HG03064 (cell line): ENCODE measurements around the gene BRD1.
A peak's percentile ranks its signal among the peaks of the same experiment; 100 is the strongest.
"Not testable (repeated sequence)": the region's sequence is repeated elsewhere in the genome, so short reads cannot be mapped to it uniquely, and the experiment has no call there.

Experiments used
- ATAC-seq: cut with Tn5 transposase; IDR thresholded peaks from one replicate; pipeline ENCODE4 v1.9.1; 2021; ENCODE audit warnings: low read depth; ENCODE audit not compliant: unreplicated experiment

BRD1 gene

DNA sequence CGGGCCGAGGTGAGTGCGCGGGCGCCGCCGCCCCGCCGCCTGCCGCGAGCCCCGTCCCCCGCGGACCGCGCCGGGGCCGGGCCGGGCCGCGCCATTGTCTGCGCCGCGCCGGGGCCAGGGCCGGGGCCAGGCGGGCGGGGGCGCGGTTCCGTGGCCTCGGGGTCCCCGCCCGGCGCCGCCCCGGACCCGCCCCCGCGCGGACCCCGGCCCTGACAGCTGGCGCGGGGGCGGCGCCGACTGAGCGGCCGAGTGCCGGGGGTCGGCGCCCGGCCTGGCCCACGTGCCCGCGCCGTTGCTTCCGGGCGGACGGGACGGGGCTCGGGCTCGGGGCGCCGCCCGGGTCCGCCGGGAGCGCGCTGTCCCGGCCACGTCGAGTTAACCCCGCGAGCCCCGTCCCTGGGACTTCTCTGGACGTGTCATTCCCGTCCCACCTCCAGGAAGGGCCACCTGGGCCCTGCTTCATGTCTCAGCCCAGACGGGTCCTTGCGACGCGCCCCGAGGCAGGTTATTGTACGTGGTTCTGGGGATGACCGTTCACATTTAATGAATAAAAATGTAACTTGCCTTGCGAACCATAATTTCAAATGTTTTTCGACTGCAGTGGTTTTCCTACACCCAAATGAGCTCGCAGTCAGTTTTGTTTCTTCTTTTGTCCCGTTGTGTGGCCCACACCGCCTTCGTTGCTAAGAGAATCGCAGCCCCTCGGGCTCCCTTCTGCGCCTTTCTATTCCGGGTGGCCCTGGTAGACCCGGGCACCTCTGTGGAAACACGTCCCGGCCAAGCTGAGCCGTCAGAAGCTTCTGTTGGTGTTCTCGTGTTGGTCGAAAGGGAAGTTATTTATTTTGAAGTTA, 26.5 kb upstream of the BRD1 start:
- peak; percentile 32 for ATAC-seq

- peak; percentile 64 for ATAC-seq
Measured at GRCh38 chr22:49852898-49853894, 25.5 kb upstream of the BRD1 start, which contains the start of gene ZBED4. Gene ZBED4, plus strand, starts transcription at chr22:49853844. Its CDS starts 29,819 bp downstream, at chr22:49883663.

GRCh38 chr22:49852568-49852897, 24.9 kb upstream of the BRD1 start:
- ATAC-seq, result not testable (repeated sequence)

DNA sequence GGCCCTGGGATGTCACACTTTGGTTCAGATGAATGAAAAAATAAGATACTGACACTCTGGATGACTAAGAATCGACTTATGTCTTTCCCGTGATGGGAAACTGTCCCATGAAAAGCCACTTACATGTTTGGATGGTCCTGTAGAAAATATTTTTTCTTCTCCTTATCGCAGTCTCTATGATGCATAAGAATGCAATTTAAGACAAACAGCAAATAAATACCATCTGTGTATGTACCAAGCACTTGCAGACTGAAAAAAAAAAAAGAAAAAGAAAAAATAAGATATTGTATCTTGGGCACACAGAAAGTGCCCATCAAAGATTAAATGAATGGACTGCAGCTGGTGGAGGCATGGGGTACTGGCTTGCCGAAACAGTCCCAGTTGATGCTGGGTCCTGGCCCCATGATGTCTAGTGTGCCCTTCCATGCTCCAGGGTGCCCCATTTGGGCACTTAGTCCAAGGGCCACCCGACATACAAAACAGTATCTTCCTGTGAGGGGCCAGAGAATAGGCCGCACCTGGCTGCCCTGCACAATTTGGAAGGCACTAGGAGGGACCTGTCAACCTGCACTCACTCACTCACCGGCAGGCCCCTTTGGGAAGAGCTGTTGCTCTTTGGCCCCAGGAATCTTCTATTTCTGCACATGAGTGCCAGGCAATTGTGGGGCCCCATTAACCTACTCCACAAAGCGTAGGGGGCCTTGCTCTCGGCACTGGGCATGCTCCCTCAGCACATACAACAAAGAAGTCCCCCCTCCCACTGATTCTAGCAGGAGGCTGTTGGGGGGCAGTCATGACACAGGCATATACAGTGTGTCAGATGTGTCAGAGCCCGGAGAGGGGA, 23.5 kb upstream of the BRD1 start:
- no peak for ATAC-seq

DNA sequence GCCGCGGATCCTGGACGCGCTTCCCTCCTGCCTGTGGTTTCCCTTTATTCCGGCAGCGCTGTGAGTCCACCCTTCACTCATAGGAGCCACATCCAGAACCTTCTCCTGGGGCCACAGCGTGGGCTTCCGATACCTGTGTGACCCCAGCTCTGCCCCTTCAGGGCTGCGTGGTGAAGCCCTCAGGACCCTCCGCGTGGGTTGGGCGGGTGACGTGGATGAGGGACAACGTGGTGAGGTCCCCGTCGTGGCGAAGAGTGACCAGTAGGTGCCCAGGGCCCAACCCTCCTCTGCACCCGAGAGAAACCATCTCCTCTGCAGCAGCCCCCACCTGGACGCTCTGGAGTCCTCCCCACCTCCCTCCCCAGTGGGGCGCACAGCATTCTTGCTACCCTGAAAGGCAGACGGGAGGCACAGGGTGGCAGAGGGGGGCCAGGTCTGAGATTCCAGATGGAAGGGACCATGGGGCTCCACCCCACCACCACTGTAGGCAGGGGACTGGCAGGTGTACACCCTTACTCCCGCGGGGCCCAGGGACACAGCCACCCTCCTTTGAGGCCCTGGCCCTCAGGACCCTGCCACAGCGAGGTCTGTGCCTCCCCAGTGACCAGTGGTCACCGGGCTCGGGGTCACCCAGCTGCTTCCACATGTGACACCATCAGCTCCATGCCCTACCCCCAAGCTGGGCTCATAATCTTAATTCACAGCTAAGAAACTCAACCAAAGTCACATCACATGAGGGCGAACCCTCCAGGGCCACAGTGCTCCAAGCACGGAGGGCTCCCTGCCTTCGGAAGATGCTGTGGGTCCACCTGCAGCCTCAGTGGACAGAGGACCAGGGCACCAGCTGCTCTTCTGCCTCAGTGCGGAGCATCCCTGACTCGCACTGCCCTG, 22.6 kb upstream of the BRD1 start:
- no peak for ATAC-seq

DNA sequence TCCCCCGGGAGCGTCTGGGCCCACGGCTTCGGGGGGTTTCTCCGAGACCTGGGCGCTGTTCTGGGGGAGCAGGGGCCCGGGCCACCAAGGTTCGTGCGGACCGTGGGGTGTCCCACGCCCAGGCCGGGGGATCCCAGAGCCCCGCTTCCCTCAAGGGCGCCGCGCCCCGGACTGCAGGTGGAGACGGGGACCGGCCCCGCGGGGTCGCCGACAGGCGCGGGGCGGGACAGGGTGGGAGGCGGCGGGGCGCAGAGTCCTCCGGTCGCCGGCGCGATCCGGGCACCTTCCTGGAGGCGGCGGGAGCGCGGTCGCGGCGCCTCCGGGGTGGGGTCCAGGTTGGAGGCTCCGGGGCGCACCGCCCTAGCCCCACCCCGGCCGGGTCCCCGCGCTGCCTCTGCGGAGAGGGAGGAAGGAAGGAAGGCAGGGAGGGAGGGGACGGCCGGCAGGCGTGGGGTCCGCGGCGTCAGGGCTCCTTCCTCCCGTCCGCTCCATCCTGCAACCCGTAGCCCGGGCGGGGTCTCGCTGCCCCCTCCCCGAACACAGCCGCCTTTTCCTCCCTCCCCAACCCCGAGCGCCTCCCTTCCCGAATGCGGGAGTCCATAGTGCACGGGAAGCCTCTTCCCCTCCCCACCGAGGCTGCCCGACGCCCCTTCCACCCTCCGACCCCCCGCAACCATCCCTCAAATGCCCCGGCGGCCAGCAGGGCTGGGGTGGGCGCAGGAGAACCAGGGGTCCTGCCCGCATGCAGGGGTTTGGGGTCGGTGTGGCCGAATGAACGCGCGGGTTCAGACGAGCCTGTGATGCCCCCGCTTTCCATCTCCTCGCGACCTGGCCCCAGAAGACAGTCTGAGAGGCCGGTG, 21.7 kb upstream of the BRD1 start:
- ATAC-seq, result no peak

GRCh38 chr22:49848690-49849160, 21.1 kb upstream of the BRD1 start:
- no peak for ATAC-seq

- ATAC-seq, result no peak
Measured at GRCh38 chr22:49847751-49848689, 20.3 kb upstream of the BRD1 start.

DNA sequence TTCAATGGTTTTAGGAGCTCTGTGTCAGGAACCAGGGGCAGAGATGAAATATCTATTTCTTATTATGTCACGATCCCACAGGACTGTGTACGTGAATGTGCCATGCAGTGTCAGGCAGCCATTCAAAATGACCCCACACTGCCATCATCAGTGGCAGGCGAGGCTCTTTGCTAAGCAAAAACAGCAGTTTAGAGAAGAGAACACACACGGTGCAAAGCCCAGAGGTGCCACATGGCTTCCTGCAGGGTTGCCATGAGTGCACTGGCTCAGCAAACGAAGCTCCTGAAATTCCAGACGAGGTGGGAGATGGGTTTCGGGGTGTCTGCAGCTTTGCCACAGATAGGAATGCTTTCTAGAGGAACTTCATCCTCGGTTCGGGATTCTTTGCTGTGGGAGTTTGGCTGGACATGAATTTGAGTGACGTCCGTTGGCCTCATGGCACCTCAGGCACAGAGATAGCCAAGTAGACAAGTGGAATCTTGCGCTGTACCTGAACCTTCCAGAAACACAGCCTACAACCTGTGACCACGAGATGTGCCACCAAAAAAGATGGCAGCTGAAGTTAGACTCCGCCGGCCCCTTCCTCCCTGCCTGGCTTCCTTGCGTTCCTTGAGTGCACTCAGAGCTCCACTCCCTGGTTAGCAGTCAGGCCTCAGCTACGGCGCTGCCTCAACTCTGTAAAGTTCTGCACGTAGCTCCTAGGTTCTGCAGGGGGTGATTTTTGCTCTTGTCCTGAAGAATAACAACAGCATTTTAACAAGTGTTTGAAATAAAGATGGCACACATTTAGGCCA, 18.2 kb upstream of the BRD1 start:
- ATAC-seq, result no peak

- no peak for ATAC-seq
Measured at GRCh38 chr22:49845241-49845640, 17.6 kb upstream of the BRD1 start.

- no peak for ATAC-seq
Measured at GRCh38 chr22:49838771-49839717, 11.4 kb upstream of the BRD1 start.

GRCh38 chr22:49833340-49834007, 5.8 kb upstream of the BRD1 start:
- no peak for ATAC-seq

- ATAC-seq, result no peak
Measured at GRCh38 chr22:49829044-49829853, 1.6 kb upstream of the BRD1 start.

DNA sequence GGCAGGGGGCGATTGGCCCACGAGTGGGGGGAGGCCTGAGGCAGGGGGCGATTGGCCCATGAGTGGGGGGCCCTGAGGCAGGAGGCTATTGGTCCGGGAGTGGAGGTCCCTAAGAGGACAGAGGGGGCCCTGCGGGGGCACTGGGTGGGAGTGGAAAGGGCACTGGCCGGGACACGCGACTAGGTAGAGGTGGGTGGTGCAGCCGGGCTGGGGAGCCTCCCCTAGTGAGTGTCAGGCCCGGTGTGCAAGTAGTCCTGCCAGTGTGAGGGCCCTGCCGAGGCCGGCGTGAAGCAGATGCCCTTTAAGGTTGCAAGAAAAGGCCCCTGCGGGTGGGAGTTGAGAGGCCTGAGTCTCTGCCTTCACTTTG, 909 bp upstream of the BRD1 start:
- ATAC-seq, result no peak
